ENCODE measurements around the gene CRACR2B.

The CRACR2B gene

GRCh38 chr11:875769-876301, 48.1 kb downstream of the CRACR2B start:
- no peaks in the 10 kb centered on the region for H3K36me3 ChIP-seq (ENCODE audit: low read length)
- no peaks in the 10 kb centered on the region for H3K9me2 ChIP-seq (replicated peaks; ENCODE audit: insufficient read depth, low read length)
- no peaks in the 10 kb centered on the region for H4K20me1 ChIP-seq (ENCODE audit: low read depth, low read length)

GRCh38 chr11:876545-876944, 48.8 kb downstream of the CRACR2B start:
- H2AFZ ChIP-seq (ENCODE audit: low read depth, low read length, severe bottlenecking): no peak overlapping the region
- H4K20me1 ChIP-seq (ENCODE audit: low read depth, low read length): no peaks in the 10 kb centered on the region
- no peak overlapping the region for H3K4me2 ChIP-seq (ENCODE audit: low read depth, low read length, poor library complexity, severe bottlenecking)
- H3K27ac ChIP-seq (ENCODE audit: low read depth, low read length): no peak overlapping the region
- no peaks in the 10 kb centered on the region for H3K9me3 ChIP-seq (ENCODE audit: insufficient read depth, low read length)
- no peaks in the 10 kb centered on the region for H3K9me2 ChIP-seq (replicated peaks; ENCODE audit: insufficient read depth, low read length)
- H3K9ac ChIP-seq (ENCODE audit: low read length): no peak overlapping the region
- no peaks in the 10 kb centered on the region for H3K79me2 ChIP-seq (ENCODE audit: insufficient read depth, low read length)
- no peaks in the 10 kb centered on the region for H3K27me3 ChIP-seq (ENCODE audit: low read length)
- no peak overlapping the region for H3K4me3 ChIP-seq (ENCODE audit: insufficient read depth, low read length, poor library complexity, severe bottlenecking)
- no peak for TF ChIP-seq CTCF (IDR thresholded peaks at IDR 0.05; ENCODE audit: insufficient read depth, low read length, poor library complexity, severe bottlenecking)
- TF ChIP-seq EZH2phosphoT487 (conservative IDR thresholded peaks at IDR 0.05; ENCODE audit: low read length): no peak
- H3F3A ChIP-seq (ENCODE audit: insufficient read depth): no peaks in the 10 kb centered on the region
- H3K36me3 ChIP-seq (ENCODE audit: low read length): no peaks in the 10 kb centered on the region

More at GRCh38 chr11:875769-876301, 48.1 kb downstream of the CRACR2B start:
- no peak overlapping the region for H2AFZ ChIP-seq (ENCODE audit: low read depth, low read length, severe bottlenecking)
- H3K9ac ChIP-seq (ENCODE audit: low read length): no peak overlapping the region
- H3K27ac ChIP-seq (ENCODE audit: low read depth, low read length): no peak overlapping the region
- TF ChIP-seq CTCF (IDR thresholded peaks at IDR 0.05; ENCODE audit: insufficient read depth, low read length, poor library complexity, severe bottlenecking) (no peak), EZH2phosphoT487 (conservative IDR thresholded peaks at IDR 0.05; ENCODE audit: low read length) (no peak)
- no peak overlapping the region for H3K4me3 ChIP-seq (ENCODE audit: insufficient read depth, low read length, poor library complexity, severe bottlenecking)
- H3K9me3 ChIP-seq (ENCODE audit: insufficient read depth, low read length): no peaks in the 10 kb centered on the region
- H3F3A ChIP-seq (ENCODE audit: insufficient read depth): no peaks in the 10 kb centered on the region
- H3K4me2 ChIP-seq (ENCODE audit: low read depth, low read length, poor library complexity, severe bottlenecking): no peak overlapping the region
- H3K27me3 ChIP-seq (ENCODE audit: low read length): no peaks in the 10 kb centered on the region
- H3K79me2 ChIP-seq (ENCODE audit: insufficient read depth, low read length): no peaks in the 10 kb centered on the region

- Histone ChIP-seq H3K27ac (ENCODE audit: low read depth, low read length) (no peak overlapping the region), H3K27me3 (ENCODE audit: low read length) (no peaks in the 10 kb centered on the region), H3K9me2 (replicated peaks; ENCODE audit: insufficient read depth, low read length) (no peaks in the 10 kb centered on the region), H3F3A (ENCODE audit: insufficient read depth) (no peaks in the 10 kb centered on the region), H3K79me2 (ENCODE audit: insufficient read depth, low read length) (no peaks in the 10 kb centered on the region), H3K36me3 (ENCODE audit: low read length) (no peaks in the 10 kb centered on the region), H3K9ac (ENCODE audit: low read length) (no peak overlapping the region), H2AFZ (ENCODE audit: low read depth, low read length, severe bottlenecking) (no peak overlapping the region), H4K20me1 (ENCODE audit: low read depth, low read length) (no peaks in the 10 kb centered on the region), H3K9me3 (ENCODE audit: insufficient read depth, low read length) (no peaks in the 10 kb centered on the region), H3K4me2 (ENCODE audit: low read depth, low read length, poor library complexity, severe bottlenecking) (no peak overlapping the region), H3K4me3 (ENCODE audit: insufficient read depth, low read length, poor library complexity, severe bottlenecking) (no peak overlapping the region)
- TF ChIP-seq EZH2phosphoT487 (conservative IDR thresholded peaks at IDR 0.05; ENCODE audit: low read length): no peak
- TF ChIP-seq CTCF (IDR thresholded peaks at IDR 0.05; ENCODE audit: insufficient read depth, low read length, poor library complexity, severe bottlenecking): no peak
Observed at GRCh38 chr11:877565-877964, 49.8 kb downstream of the CRACR2B start.
